Fibroblast of gingiva (primary cell): ENCODE data around the gene TMEM151A.

Experiments
- DNase-seq: peaks from one replicate; pipeline ENCODE4 v3.0.0-alpha.2; 2011; ENCODE audit warnings: low read depth

The TMEM151A gene

DNA sequence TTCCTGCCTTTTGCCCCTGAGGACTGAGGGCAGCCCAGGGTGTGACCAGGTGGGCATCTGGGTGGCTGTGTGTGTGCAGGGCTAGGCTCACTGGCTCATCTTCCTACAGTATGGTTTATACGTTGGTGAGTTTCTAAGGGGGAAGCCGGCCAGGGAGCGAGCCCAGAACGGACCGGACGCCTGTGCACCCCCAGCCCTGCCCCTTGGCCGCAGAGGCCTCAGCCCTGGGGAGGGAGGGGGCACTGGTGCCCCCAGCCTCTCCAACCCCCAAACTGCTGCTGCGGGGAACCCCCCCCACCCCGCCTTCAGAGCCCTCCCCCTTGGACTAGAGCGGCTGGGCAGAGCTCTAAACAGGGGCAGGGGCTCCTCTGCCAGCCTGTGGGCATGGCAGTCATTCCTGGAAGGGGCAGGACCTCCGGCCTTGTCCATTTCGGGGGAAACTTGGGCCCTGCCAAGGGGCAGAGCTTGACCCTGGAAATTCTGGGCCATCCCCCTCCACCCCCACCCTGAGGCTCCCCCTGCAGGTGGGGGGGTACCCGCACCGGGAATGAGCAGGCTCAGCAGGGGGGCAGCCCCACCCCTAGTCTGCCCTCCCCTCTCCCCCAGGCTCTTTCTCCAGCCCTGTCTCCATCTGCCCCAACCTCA, 8.1 kb upstream of the TMEM151A start:
- no peak for DNase-seq

DNA sequence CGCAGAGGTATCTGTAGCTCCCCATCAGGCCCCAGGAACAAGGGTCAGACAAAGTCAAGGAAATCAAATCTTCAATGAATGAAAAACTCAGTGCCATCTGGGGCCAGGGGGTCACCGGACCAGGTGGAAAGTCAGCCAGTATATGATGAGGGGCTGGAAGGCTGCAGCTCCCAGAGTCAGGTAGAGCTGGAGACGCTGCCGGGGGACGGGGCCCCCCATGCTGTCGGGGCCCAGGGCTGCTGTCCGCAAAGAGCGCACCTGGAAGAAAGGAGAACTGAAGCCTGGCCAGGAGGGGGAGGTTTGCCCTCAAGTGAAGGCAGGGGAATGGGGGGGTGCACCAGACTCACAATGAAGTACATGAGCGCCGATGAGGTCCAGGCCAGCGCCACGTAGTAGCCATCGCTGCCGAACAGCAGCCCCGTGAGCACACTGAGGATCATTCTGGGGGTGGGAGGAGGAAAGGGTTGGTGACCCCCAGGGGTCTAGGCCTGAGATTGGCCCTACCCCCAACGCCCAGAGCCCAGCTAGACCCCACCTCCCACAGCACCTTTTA, 7.1 kb upstream of the TMEM151A start:
- no peak for DNase-seq

DNA sequence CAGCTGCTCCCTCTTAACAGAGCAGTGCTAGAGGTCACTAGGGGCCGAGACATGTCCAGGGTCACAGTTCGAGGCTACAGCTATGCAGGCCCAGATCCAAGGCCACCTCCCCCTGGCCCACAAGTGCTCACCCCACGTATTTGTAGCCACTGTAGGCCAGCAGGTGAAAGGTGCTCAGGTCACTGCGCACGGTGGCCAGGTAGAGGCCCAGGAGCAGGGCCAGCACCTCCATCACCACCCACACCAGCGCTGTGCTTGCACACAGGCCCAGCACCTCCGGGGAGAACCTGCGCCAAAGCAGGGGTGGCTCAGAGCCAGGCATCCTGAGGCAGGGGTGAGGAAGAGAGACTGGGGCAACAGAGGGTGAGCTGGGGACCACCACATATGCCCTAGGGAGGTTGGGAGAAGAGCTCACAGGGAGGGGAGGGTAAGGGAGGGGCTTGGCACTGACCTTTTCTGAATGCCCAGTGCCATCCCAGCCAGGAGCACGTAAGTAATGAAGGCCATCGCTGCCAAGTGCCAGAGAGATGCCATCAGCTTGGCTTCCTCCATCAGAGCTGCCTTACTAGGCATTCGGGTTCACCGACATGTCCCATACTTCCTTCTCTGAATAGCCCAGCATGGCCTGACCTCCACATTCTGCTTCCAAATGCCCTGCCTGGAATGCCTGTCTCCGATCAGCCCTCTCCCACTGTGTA, 6.3 kb upstream of the TMEM151A start:
- no peak for DNase-seq

DNA sequence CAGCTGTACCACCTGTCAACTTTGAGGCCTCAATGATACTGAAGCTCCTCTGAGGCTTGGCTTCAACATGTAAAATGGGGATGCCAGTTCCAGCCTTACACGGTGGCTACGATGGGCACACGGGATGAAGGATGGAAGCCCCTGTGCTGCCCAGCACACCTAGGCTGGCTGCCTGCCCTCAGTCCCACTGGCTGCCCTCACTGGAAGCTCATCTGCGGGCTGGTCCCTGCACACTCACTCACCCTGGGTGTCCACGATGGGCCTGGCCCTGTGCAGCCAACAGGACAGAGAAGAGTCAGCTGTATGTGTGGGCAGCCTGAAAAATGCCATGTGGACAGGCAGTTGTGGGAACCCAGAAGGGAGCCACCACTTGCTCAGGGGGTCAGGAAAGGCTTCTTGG, 5.0 kb upstream of the TMEM151A start:
- DNase-seq: no peak

DNA sequence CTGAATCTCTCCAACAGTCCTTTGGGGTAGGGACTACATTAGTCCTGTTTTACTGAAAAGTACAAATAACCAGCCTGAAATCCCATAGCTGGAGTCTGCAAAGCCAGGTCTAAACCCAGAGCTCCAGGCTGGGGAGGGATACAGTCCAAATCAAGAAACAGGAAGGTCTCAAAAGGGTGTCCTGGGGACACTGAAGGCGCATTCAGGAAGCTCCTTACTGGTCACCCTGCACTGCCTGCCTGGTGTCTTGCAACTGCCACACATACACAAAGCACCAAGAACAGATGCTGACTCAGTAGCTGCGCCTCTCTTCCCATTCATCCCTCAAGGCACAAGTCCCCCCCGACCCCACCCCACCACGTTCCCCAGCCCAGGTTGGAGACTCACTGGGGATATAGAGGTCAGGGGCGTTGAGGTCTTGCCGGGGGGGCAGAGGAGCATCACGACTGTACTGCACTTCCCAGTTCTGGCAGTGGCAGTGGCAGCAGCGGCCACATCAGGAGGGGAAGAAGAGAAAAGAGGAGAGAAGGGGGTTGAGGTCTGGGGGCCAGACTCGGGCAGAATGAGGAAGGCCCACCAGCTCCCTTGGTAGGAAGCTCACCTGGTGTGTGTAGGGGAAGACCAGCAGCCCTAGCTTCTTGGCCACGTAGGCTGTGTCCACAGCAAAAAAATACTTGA, 4.3 kb upstream of the TMEM151A start:
- no peak for DNase-seq

DNA sequence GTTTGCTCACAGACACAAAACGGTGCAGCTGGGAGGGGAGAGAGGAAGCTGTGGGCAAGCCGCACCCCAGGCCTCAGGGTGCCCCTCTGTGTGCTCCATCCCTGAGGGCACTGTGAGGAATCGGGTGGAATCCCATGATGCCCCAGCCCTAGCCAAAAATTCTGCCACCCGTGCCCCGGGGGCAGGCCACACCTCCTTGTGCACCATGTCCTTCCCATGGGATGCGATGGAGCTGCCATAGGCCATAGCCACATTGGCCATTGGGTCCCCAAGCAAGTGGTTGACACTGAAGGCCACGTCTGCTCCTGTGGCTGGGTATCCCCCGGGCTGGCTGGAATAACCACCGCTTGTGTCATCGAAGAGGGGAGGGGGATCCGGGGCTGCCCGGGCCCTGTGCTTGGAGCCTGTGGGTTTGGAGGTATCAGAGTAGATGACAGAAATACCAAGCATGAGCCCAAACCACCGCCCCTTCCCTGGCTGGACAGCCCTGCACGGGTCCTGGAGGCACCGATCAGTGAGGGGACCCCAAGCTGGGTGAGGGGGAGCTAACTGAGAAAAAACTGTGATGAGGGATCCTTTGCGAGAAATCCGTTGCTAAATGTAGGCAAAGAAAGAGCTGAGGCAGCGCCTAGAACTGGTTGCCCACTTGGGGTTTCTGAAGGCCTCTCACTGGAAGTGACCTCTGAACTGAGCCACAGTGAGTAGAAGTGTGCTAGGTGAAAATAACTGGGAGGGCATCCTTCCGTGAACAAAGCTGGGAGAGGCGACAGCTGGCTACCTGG, 3.6 kb upstream of the TMEM151A start:
- no peak for DNase-seq

DNA sequence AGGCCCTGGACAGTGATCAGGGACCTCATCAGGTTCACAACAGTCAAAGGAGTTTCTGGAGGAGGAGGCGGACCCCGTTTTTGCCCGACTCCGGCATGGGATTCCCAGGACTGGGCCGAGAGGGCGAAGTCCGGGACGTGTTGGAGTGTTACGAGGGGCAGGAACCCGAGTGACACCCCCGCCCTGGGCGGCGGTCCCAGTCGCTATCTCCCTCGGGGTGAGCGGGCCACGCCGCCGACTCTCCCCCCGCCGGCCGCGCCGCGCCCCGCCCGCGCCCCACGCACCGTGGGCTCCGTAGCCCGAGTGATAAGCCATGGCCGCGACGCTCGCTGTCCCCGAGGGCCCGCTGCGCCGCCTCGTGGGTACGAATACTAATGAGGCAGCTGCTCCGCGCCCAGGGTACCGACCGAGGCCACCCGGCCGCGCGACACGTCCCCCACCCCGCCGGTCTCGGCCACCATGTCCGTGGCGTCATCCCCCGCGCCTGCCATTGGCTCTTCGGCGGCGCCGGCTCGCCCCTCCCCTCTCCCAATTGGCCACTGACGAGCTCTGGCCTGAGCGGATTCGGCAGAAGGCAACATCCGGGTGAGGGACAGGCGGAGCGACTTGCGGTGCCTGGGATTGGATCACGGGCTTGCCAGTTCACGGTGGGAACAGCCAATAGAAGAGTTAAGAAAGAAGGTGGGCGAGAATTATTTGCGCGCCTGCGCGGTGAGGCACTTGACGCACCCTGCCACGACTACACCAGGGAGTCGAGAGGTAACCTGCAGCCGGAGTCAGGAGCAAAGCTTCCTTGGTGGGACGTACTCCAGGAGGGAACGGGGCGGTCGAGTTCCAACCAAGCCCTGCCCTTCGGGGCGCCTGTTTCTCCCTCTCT, 2.8 kb upstream of the TMEM151A start, which contains the start of gene YIF1A:
TSS of gene YIF1A (minus strand) at position 473 of the 877 bp plus-strand sequence. CDS start at position 315, 158 bp downstream.
- peak; percentile 100 for DNase-seq

DNA sequence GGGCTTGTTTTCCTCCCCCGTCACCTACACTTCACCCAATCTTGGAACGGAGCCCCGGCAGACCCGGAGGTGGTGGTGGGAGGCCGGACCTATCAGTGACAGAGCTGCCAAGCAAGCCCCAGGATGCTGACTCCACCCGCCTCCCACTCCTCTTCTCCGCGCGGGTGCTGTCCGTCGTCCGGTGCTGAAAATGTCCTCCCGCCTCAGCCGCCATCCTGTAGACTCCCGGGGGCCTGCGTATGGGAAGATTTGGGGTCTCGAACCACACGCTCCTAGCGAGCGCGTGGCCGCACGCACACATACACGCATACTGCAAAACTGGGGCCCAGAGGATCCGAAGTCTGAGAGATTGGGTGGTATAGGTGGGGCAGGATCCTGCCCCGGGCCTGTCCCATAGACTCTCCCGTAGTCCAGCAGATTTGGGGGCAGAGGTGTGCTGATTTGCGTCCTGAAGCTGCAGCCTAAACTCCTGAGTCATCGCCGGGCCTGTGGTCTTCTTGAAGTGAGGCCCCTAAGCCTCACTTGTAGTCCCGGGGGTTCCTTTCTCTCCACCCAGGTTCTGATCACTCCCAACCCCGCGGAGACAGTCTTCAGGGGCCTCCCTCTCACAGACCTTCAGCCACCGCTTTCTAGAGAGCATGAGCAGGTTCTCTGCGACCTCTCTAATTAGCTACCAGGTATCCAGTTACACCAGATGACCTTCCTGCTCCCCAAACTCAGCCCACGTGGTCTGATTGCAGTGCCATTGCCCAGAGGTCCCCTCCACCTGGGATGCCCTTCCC, 2.0 kb upstream of the TMEM151A start:
- DNase-seq: no peak

DNA sequence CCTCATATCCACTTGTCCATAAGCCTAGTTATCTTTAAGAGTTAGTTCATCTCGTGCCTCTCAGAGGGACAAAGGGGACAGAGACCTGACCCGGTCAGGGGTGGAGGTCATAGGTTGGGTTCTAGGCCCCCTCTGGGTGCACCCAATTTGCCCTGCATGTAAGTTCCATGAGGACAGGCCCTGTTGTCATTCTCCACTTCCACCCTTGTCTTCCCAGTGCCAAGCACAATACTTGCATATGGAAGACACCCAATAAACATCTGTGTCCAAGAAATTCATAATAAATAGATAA, 1.4 kb upstream of the TMEM151A start:
- no peak for DNase-seq

DNA sequence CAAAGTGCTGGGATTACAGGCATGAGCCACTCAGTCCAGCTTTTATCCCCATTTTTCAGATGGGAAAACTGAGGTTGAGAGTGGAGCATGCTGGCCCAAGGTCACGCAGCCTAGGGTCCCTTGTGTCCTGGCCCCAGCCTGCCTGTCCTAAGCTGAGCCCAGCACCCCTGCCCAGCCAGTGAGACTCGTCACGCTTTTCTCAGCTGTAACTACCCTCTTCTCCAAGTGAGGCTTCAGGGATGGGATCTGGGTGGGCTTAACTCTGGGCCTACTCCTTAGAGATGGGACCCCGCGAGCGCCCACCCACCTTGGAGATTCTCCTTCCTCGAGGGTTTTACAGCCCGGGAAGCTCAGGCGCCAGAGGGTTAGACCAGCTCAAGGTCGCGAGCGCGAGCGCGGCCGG, 390 bp upstream of the TMEM151A start:
- no peak for DNase-seq

DNA sequence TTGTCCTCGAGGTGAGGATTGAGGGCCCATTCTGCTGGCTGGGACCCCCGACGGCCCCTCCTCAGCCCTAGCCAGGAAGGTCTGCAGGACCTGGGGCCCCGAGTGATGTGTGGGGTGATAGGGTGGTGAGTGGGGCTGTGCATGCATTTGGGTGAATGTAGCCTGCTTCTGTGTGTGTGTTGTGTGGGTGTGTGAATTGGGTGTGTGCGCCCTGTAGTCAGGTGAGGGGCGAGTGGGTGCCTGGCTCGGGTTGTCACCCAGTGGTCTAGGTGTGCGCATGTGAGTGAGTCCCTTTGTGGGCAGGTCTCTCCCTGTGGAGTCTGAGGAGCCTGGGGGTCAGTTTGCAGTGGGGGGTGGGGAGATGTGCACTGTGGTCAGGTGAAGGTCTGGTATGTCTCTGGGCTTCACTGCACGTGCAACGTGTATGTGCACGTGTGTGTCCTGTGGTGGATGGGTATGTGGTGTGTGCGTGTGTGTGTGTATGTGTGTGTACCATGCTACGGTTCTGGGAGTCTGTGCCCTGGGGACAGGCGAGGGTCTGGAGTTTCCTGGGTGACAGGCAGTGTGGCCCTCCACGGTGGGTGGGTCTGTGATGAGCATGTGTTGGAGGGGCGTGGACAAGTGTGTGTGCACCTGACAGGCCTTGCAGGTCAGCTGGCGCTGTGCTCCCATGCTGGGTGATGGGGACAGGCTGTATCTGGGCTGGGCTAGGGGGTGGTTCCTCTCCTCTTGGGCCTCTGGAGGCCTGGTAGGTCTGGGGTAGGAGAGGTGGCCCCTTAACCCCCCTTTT, 1.0 kb downstream of the TMEM151A start:
- DNase-seq: no peak

DNA sequence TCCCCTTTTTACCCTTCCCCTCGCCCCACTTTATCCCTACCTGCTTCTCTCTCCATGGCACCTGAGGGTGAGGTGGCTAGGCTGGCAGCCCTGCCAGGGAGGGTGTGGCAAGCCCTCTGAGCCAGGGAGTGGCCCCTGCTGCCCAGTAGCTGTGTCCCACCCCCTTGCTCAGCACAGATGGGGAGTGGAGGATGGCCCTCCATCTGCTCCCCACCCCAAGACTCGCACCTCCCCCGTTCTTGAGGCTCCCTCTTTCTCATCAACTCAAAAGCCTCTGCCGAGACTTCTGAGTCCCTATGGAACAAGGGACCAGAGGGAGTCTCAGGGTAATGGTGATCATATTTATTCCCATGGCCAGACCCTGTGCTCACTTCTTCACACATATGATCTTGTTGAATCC, 1.7 kb downstream of the TMEM151A start:
- DNase-seq: no peak

DNA sequence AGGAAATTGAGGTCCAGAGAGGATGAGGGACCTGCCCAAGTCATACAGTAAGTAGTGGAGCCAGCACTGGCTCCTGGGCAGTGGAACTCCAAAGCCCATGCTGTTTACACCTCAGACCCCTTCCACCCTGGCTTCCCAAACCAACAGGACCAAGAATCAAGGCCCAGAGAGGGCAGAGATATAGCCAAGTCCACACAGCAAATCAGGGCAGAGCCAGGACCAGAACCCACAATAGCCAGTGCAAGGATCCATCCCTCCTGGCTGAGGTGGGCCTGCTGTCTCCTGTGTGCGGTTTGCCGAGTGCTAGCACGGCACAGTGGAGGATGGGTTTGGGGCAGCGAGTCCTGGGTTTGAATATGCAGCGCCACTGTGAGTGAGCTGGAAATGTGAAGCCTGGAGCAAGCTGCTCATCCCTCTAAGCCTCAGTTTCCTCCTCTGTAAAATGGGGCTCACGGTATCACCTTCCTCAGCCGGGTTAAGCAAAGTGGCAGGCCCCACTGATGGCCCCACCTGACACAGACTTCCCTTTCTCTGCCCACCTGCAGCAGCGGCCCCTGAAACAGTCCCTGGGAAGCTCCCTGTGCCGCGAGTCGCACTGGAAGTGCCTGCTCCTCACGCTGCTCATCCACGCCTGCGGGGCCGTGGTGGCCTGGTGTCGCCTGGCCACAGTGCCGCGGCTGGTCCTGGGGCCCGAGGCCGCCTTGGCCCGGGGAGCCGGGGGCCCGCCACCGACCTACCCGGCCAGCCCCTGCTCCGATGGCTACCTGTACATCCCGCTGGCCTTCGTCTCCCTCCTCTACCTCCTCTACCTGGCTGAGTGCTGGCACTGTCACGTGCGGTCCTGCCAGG, 2.3 kb downstream of the TMEM151A start:
- no peak for DNase-seq

DNA sequence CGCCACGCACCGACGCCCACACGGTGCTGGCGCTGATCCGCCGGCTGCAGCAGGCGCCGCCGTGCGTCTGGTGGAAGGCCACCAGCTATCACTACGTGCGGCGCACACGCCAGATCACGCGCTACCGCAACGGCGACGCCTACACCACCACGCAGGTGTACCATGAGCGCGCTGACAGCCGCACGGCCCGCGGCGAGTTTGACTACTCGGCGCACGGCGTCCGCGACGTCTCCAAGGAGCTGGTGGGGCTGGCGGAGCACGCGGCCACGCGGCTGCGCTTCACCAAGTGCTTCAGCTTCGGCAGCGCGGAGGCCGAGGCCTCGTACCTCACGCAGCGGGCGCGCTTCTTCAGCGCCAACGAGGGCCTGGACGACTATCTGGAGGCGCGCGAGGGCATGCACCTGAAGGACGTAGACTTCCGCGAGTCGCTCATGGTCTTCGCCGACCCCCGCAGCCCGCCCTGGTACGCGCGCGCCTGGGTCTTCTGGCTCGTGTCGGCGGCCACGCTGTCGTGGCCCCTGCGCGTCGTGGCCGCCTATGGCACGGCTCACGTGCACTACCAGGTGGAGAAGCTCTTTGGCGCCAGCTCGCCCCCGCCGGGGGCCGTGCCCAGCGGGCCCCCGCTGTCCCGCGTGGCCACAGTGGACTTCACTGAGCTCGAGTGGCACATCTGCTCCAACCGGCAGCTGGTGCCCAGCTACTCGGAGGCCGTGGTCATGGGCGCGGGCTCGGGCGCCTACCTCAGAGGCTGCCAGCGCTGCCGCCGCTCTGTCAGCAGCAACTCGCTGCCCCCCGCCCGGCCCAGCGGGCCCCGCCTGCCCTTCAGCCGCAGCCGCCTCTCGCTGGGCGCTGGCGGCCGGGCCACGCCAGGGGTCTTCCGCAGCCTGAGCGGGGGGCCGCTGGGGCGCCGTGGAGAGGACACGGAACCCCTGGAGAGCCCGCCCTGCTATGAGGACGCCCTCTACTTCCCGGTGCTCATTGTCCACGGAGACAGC, 3.2 kb downstream of the TMEM151A start:
- no peak for DNase-seq

DNA sequence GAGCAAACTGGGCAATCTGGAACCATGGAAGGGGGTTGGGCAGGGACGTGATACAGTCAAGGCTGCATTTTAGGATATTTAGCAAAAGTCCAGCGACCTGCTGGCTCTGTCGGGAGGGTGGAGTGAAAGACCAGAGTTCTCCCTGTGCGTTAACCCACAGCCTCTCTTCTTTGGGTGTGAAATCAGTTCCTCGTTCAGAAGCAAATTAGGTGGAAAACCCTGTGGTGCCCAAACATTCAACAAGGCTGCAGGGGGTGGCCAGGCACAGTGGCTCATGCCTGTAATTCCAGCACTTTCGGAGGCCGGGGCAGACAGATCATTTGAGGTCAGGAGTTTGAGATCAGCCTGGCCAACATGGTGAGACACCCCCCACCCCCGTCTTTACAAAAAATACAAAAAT, 5.9 kb downstream of the TMEM151A start:
- DNase-seq: no peak

DNA sequence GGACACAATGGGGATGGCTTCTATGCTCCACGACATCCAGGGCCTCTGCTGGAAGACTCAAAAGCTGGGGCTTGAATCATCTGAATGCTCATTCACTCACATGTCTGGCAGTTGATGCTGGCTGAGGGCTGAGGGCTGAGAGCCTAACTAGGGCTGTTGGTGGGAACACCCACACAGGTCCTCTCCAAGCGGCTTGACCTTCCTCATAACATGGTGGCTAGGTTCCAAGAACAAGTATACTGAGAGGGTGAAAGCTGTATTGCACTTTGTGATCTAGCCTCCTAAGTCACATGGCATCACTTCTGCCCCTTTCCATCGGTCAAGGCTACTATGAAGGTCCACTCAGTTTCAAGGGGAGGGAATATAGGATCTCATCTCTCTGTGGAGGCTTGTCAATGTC, 7.5 kb downstream of the TMEM151A start:
- no peak for DNase-seq

DNA sequence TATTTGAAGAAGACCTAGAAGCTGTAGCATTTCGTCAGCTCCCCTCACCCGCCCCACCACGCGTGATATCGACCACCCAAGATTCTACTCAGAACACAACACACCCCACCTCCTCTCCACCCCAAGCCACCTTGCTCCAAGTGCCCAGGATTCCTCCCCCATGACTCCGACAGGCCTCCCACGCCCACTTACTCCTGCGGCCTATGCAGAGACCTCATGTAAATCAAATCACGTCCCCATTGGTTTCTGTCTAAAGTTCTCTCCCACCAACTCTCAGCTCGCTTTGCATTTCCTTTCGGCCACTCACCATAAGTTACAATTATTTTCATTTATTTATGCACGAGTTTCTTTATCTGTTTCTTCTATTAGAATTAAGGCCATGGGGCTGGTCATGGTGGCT, 11.0 kb downstream of the TMEM151A start:
- no peak for DNase-seq

DNA sequence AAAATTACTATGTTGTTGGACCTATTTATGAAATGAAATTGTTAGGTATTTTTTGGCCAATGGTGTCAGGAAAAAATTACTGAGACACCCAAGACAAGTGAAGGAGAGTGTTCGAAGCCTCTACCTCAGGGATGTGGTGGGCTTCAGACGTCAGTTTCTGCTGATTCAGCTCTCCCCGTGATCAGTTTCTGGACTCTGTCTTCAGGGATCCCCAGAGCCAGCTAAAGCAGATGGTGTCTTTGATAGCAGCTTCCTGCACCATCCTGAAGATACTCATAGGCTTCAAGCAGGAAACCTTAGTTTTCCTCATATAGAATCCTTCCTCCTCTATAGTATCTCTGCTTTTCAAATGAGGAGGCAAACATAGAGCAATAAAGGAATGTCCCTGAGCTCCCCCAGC, 17.8 kb downstream of the TMEM151A start:
- no peak for DNase-seq
